Astrocyte of the cerebellum (primary cell): ENCODE data around the gene GPR25.

Experiments used
- DNase-seq: peaks from one replicate; pipeline ENCODE4 v3.0.0-alpha.2; 2011; ENCODE audit warnings: low read depth
- H3K4me3 ChIP-seq: 2 replicates; pipeline ENCODE4 v1.5.1; 2011; ENCODE audit warnings: mild to moderate bottlenecking, low read depth, low read length, moderate library complexity
- CTCF ChIP-seq: IDR thresholded peaks from 2 replicates; pipeline ENCODE4 v1.5.1; 2012; ENCODE audit warnings: low read length, low read depth, moderate library complexity, mild to moderate bottlenecking; ENCODE audit errors: missing control alignments
- in situ Hi-C: cut with HindIII; loops from 2 replicates; pipeline ENCODE4 v1.10.0; 2017; ENCODE audit warnings: low sequenced_read_pairs

Gene GPR25

DNA sequence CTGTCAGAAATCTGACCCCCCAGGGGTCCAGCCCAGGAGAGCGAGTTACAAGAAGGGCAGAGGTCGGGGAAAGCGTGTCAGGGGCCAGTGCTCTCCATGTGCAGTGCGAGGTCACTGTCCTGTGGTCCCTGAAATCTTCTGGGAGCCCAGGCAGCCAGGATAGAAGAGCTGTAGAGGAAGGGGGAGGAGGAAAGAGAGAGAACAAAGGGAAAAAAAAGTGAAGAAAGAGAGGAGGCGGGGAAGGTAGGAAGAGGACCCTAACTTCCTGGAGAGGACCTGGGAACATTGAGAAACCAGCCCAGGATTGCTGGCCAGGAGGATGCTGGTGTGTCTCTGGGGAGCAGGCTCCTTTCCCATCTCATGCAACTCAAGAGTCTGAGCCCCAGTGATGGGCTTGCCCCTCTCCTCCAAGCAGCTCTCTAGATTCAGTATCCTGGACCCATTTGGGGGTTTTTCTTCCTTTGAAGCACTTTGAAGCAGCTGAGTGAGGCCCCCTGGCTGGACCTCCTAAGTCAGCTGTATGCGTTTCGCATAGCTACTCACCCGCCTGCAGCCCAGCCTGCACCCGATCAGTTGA lies 15.1 kb downstream of the GPR25 start:
- no peak for DNase-seq
- TF ChIP-seq CTCF: no peak
- in situ Hi-C loops: no loop called here
- H3K4me3 ChIP-seq: no peak overlapping the region

DNA sequence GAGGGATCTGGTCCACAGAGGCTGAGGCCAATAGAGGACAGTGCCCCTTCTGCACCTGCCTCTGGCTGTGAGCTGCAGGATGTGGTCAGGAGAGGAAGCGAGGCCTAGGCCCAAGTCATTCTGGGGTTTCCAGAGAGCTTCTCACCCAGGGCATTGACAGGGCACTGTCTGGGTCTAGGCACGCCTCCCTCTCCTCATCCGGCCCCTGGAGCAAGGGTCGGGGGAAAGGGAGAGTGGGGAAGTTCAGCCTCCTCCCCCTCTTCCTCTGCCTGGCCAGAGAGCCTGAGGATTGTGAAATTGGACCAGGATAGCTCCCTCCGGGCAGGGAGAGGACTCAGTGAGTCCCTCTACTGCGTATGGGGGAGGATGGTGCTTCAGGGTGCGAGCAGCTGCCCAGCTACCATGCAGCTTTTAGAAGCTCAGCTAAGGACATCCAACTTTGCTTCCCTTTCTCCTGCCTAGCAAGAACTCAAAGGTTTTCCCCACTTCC lies 15.6 kb downstream of the GPR25 start:
- no peak overlapping the region for H3K4me3 ChIP-seq
- in situ Hi-C loops: no loop called here
- DNase-seq: no peak
- no peak for TF ChIP-seq CTCF

- no peak for DNase-seq
- H3K4me3 ChIP-seq: no peak overlapping the region
- in situ Hi-C loops: no loop called here
- no peak for TF ChIP-seq CTCF
These were observed 16.8 kb downstream of the GPR25 start for GRCh38 chr1:200889571-200889970.

- in situ Hi-C loops: no loop called here
- DNase-seq: no peak
- no peak overlapping the region for H3K4me3 ChIP-seq
- no peak for TF ChIP-seq CTCF
These were observed 17.2 kb downstream of the GPR25 start for GRCh38 chr1:200890027-200890426.

- H3K4me3 ChIP-seq: peak overlapping the region; percentile 56
- TF ChIP-seq CTCF: peak; percentile 64
- no peak for DNase-seq
- in situ Hi-C loops: no loop called here
These were observed 18.3 kb downstream of the GPR25 start for GRCh38 chr1:200890818-200891773.

- DNase-seq: no peak
- TF ChIP-seq CTCF: no peak
- peak overlapping the region; percentile 56 for H3K4me3 ChIP-seq
- in situ Hi-C loops: no loop called here
These were observed 19.0 kb downstream of the GPR25 start for GRCh38 chr1:200891774-200892157.
